Liver (tissue), 9 donors: ENCODE measurements around the gene AK1. TPM values are rescaled to one million over a fixed set of nuclear protein-coding genes. Genes with fewer than 3 reads are reported as not detected.

Experiments
- DNase-seq: peaks from one replicate; pipeline ENCODE4 v3.0.0-alpha.2; 2017; ENCODE audit warnings: low spot score
- H3K27ac ChIP-seq, 2 donors: one replicate each; pipeline ENCODE4 v1.7.0; 2013; ENCODE audit warnings: inconsistent platforms in 2 of 2, low read length in 2 of 2, control low read depth in 1 of 2, low read depth in 1 of 2, mild to moderate bottlenecking in 1 of 2
- H3K27me3 ChIP-seq, 4 donors: one replicate each; pipeline versions ENCODE4 v1.6.1 to v1.7.0; 2013; ENCODE audit warnings: low read length in 3 of 4, inconsistent platforms in 1 of 4, mild to moderate bottlenecking in 1 of 4, moderate library complexity in 1 of 4; ENCODE audit not compliant: control insufficient read depth in 4 of 4, insufficient read depth in 4 of 4
- H3K36me3 ChIP-seq, 4 donors: one replicate each; pipeline versions ENCODE4 v1.6.1 to v1.7.0; 2013; ENCODE audit warnings: low read length in 3 of 4, mild to moderate bottlenecking in 3 of 4, low read depth in 1 of 4, moderate library complexity in 1 of 4; ENCODE audit not compliant: control insufficient read depth in 4 of 4, insufficient read depth in 3 of 4
- H3K4me1 ChIP-seq, 4 donors: one replicate each; pipeline versions ENCODE4 v1.6.1 to v1.7.0; 2013; ENCODE audit warnings: low read length in 3 of 4, mild to moderate bottlenecking in 3 of 4, moderate library complexity in 1 of 4; ENCODE audit not compliant: control insufficient read depth in 4 of 4, insufficient read depth in 4 of 4
- H3K4me3 ChIP-seq, 3 donors: one replicate each; pipeline versions ENCODE4 v1.6.1 to v1.7.0; 2013; ENCODE audit warnings: low read length in 3 of 3, control low read depth in 1 of 3, low read depth in 1 of 3, mild to moderate bottlenecking in 1 of 3
- H3K9ac ChIP-seq, 2 donors: one replicate each; pipeline ENCODE4 v1.7.0; 2013; ENCODE audit warnings: low read length in 2 of 2, mild to moderate bottlenecking in 2 of 2, moderate library complexity in 2 of 2, control low read depth in 1 of 2, low read depth in 1 of 2
- H3K9me3 ChIP-seq, 4 donors: one replicate each; pipeline versions ENCODE4 v1.6.1 to v1.7.0; 2013; ENCODE audit warnings: low read length in 3 of 4; ENCODE audit not compliant: control insufficient read depth in 4 of 4
- EGR1 ChIP-seq, 2 donors: IDR thresholded peaks; 2 replicates each; pipeline ENCODE4 v1.6.1; 2016 to 2018; ENCODE audit warnings: antibody characterized with exemption in 2 of 2, low read depth in 2 of 2
- FOXA1 ChIP-seq: IDR thresholded peaks from 2 replicates; pipeline ENCODE4 v1.6.1; 2016; ENCODE audit warnings: antibody characterized with exemption
- FOXA2 ChIP-seq: IDR thresholded peaks from 2 replicates; pipeline ENCODE4 v1.6.1; 2016; ENCODE audit warnings: antibody characterized with exemption
- HNF4A ChIP-seq, 2 donors: conservative IDR thresholded peaks; 2 replicates each; pipeline ENCODE4 v1.6.1; 2016; ENCODE audit warnings: antibody characterized with exemption in 2 of 2, mild to moderate bottlenecking in 2 of 2
- JUND ChIP-seq, 2 donors: IDR thresholded peaks; 2 replicates each; pipeline ENCODE4 v1.6.1; 2016; ENCODE audit warnings: antibody characterized with exemption in 2 of 2
- NR2F2 ChIP-seq: IDR thresholded peaks from 2 replicates; pipeline ENCODE4 v1.6.1; 2016; ENCODE audit warnings: antibody characterized with exemption
- RAD21 ChIP-seq, 2 donors: IDR thresholded peaks; 2 replicates each; pipeline ENCODE4 v1.6.1; 2016; ENCODE audit warnings: antibody characterized with exemption in 2 of 2, mild to moderate bottlenecking in 2 of 2
- RXRA ChIP-seq, 2 donors: IDR thresholded peaks; 2 replicates each; pipeline ENCODE4 v1.6.1; 2017 to 2018; ENCODE audit warnings: antibody characterized with exemption in 2 of 2, mild to moderate bottlenecking in 1 of 2
- SP1 ChIP-seq: IDR thresholded peaks from 2 replicates; pipeline ENCODE4 v1.6.1; 2018; ENCODE audit warnings: antibody characterized with exemption, mild to moderate bottlenecking
- YY1 ChIP-seq: IDR thresholded peaks from 2 replicates; pipeline ENCODE4 v1.6.1; 2016; ENCODE audit warnings: antibody characterized with exemption, mild to moderate bottlenecking
- WGBS: extraction: QIAGEN DNeasy Blood & Tissue Kit; methylation state at CpG from one replicate; pipeline ENCODE4 v1.1.7; 2013; 5-methylcytosine and 5-hydroxymethylcytosine counted together
- polyA plus RNA-seq, 2 donors: library from polyadenylated mRNA; stranded (reverse) in 1 of 2; unstranded in 1 of 2; fragments of 200-250 nt in 1 of 2; fragments of >200 nt in 1 of 2; fragmentation: Nextera tagmentation in 1 of 2; extraction: Ambion mirVana in 1 of 2; gene quantifications; one replicate each; pipeline versions ENCODE4 v1.2.1 to v1.2.3, GENCODE V29; 2013 to 2015
- total RNA-seq, 2 donors: library from RNA; depleted of rRNA; stranded (reverse); fragments of >200 nt; gene quantifications; one replicate each; pipeline ENCODE4 v1.2.3, GENCODE V29; 2014
- TF ChIP-seq, protein P1 (sequence below): IDR thresholded peaks from 2 replicates; pipeline ENCODE4 v1.6.1; 2016; ENCODE audit warnings: antibody characterized with exemption
- TF ChIP-seq, protein P2 (sequence below): IDR thresholded peaks from 2 replicates; pipeline ENCODE4 v1.6.1; 2016; ENCODE audit warnings: antibody characterized with exemption
- TF ChIP-seq, protein P3 (sequence below): IDR thresholded peaks from 2 replicates; pipeline ENCODE4 v1.6.1; 2016; ENCODE audit warnings: antibody characterized with exemption
- TF ChIP-seq, protein P4 (sequence below): fragments of 150-350 bp; IDR thresholded peaks from 2 replicates; pipeline ENCODE4 v1.5.1; 2017; ENCODE audit warnings: improper control_type of control experiment, low read depth, low read length; ENCODE audit not compliant: missing input control
- donor health status: healthy.
- donor health status: healthy.
- donor health status: healthy.
- donor health status: healthy.
- donor health status: healthy.

Gene AK1
- total and polyA plus RNA-seq, 4 donors, result 10.6 to 78.3 (median 29.6) TPM

DNA sequence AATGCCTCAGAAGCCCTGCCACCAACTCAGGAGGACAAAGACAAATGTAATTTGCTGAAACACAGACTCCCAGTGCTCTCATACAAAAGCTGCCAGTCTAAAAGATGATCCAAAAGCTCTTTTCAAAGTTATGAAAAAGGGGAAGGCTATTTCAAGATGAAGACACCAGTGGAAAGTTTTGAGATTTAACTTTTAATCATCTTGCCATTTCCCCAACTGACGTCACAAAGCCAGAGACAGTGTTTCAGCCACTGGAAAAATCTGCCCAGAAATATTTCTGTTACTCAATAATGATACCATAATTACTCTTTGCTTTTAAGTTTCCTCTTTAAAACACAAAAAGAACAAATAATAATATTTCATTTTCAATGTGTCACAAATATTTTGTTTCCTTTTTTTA is 43.9 kb downstream of the AK1 start:
- Histone ChIP-seq H3K36me3 (no peaks in the 10 kb centered on the region), H3K4me1 (peaks cover 9 to 13% (median 10%) of the 10 kb centered on the region in 4 donors), H3K9ac (no peak overlapping the region), H3K27ac (peak overlapping the region; percentile 14 to 32), H3K4me3 (no peak overlapping the region), H3K9me3 (no peaks in the 10 kb centered on the region), H3K27me3 (no peaks in the 10 kb centered on the region)
- WGBS, result 61% methylated on average over 1 of the region's 1 CpG
- DNase-seq, result no peak
- TF ChIP-seq RAD21 (IDR thresholded peaks at IDR 0.05) (no peak), SP1 (peak; percentile 10)

DNA sequence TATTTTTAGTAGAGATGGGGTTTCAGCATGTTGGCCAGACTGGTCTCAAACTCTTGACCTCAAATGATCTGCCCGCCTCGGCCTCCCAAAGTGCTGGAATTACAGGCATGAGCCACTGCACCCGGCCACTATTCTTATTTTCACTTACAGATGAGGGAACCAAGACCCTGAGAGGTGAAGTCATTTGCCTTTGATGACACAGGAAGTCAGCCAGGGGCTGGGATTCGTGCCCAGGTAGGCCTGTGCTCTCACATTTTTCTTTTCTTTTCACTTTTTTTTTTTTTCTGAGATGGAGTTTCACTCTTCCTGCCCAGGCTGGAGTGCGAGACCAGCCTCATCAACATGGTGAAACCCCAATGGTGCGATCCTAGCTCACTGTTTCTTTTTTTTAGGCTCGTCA is 45.2 kb downstream of the AK1 start:
- H3K4me1 ChIP-seq, result peaks cover 4 to 11% (median 9%) of the 10 kb centered on the region in 4 donors

DNA sequence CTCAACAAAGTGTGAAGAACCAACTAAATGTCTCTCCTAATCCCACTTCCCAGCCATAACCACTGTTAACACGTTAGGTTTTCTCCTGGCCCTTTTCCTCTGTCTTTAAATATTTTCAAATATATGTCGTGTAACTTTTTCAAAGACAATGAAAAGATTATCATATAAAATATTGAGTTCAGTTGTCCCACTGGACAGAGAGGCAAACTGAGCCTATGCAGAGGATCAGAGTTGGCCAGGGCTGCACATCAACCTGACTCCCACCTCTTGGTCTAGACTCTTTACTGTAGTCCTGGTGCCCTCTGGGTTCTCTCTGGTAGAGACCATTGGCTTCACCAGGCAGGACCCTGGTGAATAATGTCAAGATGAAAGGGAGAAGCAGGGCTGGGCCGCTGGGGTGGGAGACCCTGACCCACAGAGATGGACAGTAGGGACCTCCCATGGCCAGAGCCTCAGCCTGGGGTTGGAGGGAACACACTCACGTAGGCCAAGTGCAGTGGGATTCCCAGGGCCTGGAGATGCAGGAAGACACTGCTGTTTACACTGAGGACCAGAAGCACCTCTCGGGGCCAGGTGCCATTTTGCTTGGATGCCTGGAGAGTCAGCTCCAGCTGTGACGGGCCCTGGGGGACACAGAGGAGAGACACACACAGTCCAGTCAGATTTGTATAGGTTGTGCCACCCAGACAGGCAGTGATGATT is 48.1 kb downstream of the AK1 start:
- 86% methylated on average over 6 of the region's 6 CpGs for WGBS
- Histone ChIP-seq H3K27ac (peak overlapping the region; percentile 61 to 70), H3K4me1 (peaks cover 8 to 21% (median 14%) of the 10 kb centered on the region in 4 donors), H3K9ac (no peak overlapping the region), H3K36me3 (peaks cover 0 to 4% (median 0%) of the 10 kb centered on the region in 4 donors), H3K4me3 (no peak overlapping the region), H3K27me3 (no peaks in the 10 kb centered on the region), H3K9me3 (no peaks in the 10 kb centered on the region)
- no peak for DNase-seq
- TF ChIP-seq, protein P1, sequence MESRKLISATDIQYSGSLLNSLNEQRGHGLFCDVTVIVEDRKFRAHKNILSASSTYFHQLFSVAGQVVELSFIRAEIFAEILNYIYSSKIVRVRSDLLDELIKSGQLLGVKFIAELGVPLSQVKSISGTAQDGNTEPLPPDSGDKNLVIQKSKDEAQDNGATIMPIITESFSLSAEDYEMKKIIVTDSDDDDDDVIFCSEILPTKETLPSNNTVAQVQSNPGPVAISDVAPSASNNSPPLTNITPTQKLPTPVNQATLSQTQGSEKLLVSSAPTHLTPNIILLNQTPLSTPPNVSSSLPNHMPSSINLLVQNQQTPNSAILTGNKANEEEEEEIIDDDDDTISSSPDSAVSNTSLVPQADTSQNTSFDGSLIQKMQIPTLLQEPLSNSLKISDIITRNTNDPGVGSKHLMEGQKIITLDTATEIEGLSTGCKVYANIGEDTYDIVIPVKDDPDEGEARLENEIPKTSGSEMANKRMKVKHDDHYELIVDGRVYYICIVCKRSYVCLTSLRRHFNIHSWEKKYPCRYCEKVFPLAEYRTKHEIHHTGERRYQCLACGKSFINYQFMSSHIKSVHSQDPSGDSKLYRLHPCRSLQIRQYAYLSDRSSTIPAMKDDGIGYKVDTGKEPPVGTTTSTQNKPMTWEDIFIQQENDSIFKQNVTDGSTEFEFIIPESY, result no peak
- TF ChIP-seq JUND (IDR thresholded peaks at IDR 0.05) (no peak), FOXA2 (no peak), FOXA1 (no peak)

More for the DNA sequence above, 45.2 kb downstream of the AK1 start:
- WGBS, result 69% methylated on average over 7 of the region's 7 CpGs
- Histone ChIP-seq H3K27ac (no peak overlapping the region), H3K36me3 (no peaks in the 10 kb centered on the region), H3K9me3 (no peaks in the 10 kb centered on the region), H3K4me3 (no peak overlapping the region), H3K27me3 (no peaks in the 10 kb centered on the region), H3K9ac (no peak overlapping the region)
- TF ChIP-seq FOXA1 (no peak), FOXA2 (no peak)
- TF ChIP-seq, protein P2, sequence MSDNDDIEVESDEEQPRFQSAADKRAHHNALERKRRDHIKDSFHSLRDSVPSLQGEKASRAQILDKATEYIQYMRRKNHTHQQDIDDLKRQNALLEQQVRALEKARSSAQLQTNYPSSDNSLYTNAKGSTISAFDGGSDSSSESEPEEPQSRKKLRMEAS, result no peak
- DNase-seq, result no peak

DNA sequence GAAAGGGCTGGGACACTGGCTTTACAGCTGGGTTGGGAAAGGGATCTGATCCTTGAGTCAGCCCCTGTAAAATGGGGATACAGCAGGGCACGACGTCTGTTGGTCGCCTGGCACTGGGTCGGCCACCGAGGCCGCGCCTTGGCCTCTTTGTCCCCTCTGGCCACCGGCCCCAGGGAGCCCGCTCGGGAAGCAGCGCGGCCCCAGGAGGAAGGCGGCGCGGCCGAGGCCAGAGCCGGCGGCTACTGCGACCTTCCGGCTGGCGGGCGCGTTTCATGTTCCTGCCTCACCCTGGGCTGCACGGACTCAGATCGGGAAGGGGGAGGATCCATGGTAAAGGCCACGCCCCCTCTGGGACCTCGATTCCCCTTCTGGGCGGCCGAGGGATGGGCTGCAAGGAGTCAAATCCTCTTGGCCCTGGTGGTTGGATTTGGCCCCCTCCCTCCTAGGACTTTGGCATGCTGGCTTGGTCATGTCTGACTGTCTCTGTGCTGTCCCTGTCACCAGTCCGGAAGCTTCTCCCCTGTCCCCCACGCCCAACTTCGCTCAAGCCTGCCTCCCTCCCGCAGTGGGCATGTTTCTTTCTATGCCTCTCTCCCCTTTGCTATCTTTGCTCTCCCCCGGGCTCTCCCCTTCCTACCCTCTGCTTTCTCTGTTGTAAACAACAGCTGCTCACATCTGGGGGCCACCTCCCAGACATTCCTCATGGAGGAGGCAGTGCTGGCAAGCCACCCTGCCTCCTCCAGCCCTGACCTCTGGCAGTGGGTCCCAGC is 49.0 kb downstream of the AK1 start:
- no peak overlapping the region for H3K9ac ChIP-seq
- no peaks in the 10 kb centered on the region for H3K9me3 ChIP-seq
- H3K36me3 ChIP-seq, result peaks cover 0 to 4% (median under 1%) of the 10 kb centered on the region in 4 donors
- peak overlapping the region; percentile 61 to 70 for H3K27ac ChIP-seq
- peaks cover 8 to 21% (median 14%) of the 10 kb centered on the region in 4 donors for H3K4me1 ChIP-seq
- 12% methylated on average over 34 of the region's 34 CpGs for WGBS
- peak overlapping the region in 1 of 3 donors; percentile 14 for H3K4me3 ChIP-seq
- DNase-seq, result peak; percentile 80
- H3K27me3 ChIP-seq, result no peaks in the 10 kb centered on the region
- TF ChIP-seq EGR1 (IDR thresholded peaks at IDR 0.05; ENCODE audit: low read depth in 2 of 2) (no peak), FOXA2 (no peak), RXRA (IDR thresholded peaks at IDR 0.05) (peak in 1 of 2 donors; percentile 18), RAD21 (IDR thresholded peaks at IDR 0.05) (peak in 1 of 2 donors; percentile 56), YY1 (no peak), JUND (IDR thresholded peaks at IDR 0.05) (no peak), HNF4A (conservative IDR thresholded peaks at IDR 0.05) (peak in 1 of 2 donors; percentile 2), NR2F2 (peak; percentile 91)
- TF ChIP-seq, protein P3, sequence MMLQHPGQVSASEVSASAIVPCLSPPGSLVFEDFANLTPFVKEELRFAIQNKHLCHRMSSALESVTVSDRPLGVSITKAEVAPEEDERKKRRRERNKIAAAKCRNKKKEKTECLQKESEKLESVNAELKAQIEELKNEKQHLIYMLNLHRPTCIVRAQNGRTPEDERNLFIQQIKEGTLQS, result no peak
- TF ChIP-seq, protein P2, result no peak
- TF ChIP-seq, protein P1, result no peak
- TF ChIP-seq, protein P4, sequence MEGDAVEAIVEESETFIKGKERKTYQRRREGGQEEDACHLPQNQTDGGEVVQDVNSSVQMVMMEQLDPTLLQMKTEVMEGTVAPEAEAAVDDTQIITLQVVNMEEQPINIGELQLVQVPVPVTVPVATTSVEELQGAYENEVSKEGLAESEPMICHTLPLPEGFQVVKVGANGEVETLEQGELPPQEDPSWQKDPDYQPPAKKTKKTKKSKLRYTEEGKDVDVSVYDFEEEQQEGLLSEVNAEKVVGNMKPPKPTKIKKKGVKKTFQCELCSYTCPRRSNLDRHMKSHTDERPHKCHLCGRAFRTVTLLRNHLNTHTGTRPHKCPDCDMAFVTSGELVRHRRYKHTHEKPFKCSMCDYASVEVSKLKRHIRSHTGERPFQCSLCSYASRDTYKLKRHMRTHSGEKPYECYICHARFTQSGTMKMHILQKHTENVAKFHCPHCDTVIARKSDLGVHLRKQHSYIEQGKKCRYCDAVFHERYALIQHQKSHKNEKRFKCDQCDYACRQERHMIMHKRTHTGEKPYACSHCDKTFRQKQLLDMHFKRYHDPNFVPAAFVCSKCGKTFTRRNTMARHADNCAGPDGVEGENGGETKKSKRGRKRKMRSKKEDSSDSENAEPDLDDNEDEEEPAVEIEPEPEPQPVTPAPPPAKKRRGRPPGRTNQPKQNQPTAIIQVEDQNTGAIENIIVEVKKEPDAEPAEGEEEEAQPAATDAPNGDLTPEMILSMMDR, result no peak
